Measurements from ENCODE around the gene PUM2.

DNA sequence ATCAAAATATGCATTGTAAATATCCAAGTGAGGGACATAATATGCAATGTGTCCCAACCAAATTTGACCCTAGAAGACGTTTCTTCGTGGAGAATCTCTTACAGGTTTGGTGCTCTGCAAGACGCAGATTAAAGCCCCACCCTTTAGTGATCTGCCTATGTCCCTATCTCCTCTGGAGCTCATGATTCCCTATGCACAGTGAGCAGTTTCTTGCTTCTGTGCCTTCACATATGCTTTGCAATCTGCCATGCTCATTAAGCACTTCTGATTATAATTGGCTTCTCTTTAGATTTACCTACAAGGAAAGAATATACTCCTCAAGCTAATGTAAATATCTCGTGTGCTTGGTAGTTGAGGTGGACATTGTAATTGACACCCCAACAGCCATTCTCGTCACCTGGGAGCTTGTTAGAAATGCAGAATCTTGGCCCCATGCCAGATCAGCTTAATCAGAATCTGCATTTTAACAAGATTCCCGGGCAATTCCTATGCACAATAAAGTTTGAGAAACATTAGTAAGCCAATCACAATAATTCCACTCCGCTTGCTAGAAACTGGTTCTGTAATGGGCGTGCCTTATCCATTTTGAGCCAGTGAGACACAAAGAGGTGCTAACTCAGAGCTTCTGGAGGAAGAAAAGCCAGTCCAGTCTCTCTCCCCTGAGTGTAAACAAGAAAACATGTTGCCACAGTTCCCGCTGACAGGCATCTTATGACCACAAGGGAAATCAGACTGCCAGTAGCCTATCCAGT lies 2.8 kb upstream of the PUM2 start:
- no peak for TF ChIP-seq EZH2 (IDR thresholded peaks at IDR 0.05; ENCODE audit: insufficient read depth, poor library complexity, severe bottlenecking)
- TF ChIP-seq EZH2phosphoT487 (IDR thresholded peaks at IDR 0.05; ENCODE audit: insufficient read depth, low read depth) = no peak

Data from GM23248 (cell line).